ENCODE results near the gene TKT. TPM values are rescaled to one million over a fixed set of nuclear protein-coding genes. Genes with fewer than 3 reads are reported as not detected.
A peak's percentile ranks its signal among the peaks of the same experiment; 100 is the strongest.

TKT gene
- total and polyA plus RNA-seq, 7 donors: 10.5 to 51.9 (median 23.1) TPM

GRCh38 chr3:53243165-53243564 lies 12.7 kb downstream of the TKT start:
- Histone ChIP-seq H3K27me3 (ENCODE audit: insufficient read depth in 3 of 3, low read length in 2 of 3) (no peaks in the 10 kb centered on the region), H3K4me1 (peaks cover 64% of the 10 kb centered on the region), H3K4me3 (no peak overlapping the region), H3K36me3 (ENCODE audit: insufficient read depth in 1 of 2, low read depth in 1 of 2) (peaks cover 0 to 47% of the 10 kb centered on the region in 2 donors), H3K9me3 (no peaks in the 10 kb centered on the region), H3K27ac (peak overlapping the region; percentile 75)
- WGBS, 3 donors: 74 to 87% (median 77%) methylated on average over 14 of the region's 14 CpGs
- TF ChIP-seq CTCF (IDR thresholded peaks at IDR 0.05): no peak
- intact Hi-C loops (cut with DNase I): no loop called here
- DNase-seq (peak in 1 of 2 donors; percentile 61), ATAC-seq (no peak)

- H3K4me3 ChIP-seq: peak overlapping the region; percentile 22
- no peaks in the 10 kb centered on the region for H3K9me3 ChIP-seq
- WGBS, 3 donors: 77 to 89% (median 78%) methylated on average over 4 of the region's 4 CpGs
- TF ChIP-seq CTCF (IDR thresholded peaks at IDR 0.05): no peak
- DNase-seq: no peak
- H3K4me1 ChIP-seq: peaks cover 64% of the 10 kb centered on the region
- no peaks in the 10 kb centered on the region for H3K27me3 ChIP-seq (ENCODE audit: insufficient read depth in 3 of 3, low read length in 2 of 3)
- intact Hi-C loops (cut with DNase I): no loop called here
- H3K36me3 ChIP-seq (ENCODE audit: insufficient read depth in 1 of 2, low read depth in 1 of 2): peaks cover 0 to 52% of the 10 kb centered on the region in 2 donors
- no peak for ATAC-seq
- peak overlapping the region; percentile 75 for H3K27ac ChIP-seq
Measured at GRCh38 chr3:53242642-53243041, 13.2 kb downstream of the TKT start.

- intact Hi-C loops (cut with DNase I): no loop called here
- TF ChIP-seq CTCF (IDR thresholded peaks at IDR 0.05): no peak
- Histone ChIP-seq H3K4me3 (peak overlapping the region; percentile 22), H3K4me1 (peaks cover 64% of the 10 kb centered on the region), H3K27ac (peak overlapping the region; percentile 75), H3K27me3 (ENCODE audit: insufficient read depth in 3 of 3, low read length in 2 of 3) (no peaks in the 10 kb centered on the region), H3K36me3 (ENCODE audit: insufficient read depth in 1 of 2, low read depth in 1 of 2) (peaks cover 0 to 56% of the 10 kb centered on the region in 2 donors), H3K9me3 (no peaks in the 10 kb centered on the region)
- ATAC-seq (peak; percentile 44 to 57 (median 54)), DNase-seq (no peak)
- WGBS, 3 donors: 75 to 85% (median 80%) methylated on average over 7 of the region's 7 CpGs
Measured at GRCh38 chr3:53242155-53242554, 13.7 kb downstream of the TKT start.

- ATAC-seq (peak; percentile 86 to 91 (median 88)), DNase-seq (peak; percentile 63 to 82)
- peak overlapping the region; percentile 75 for H3K27ac ChIP-seq
- H3K4me1 ChIP-seq: peaks cover 72% of the 10 kb centered on the region
- H3K27me3 ChIP-seq (ENCODE audit: insufficient read depth in 3 of 3, low read length in 2 of 3): no peaks in the 10 kb centered on the region
- TF ChIP-seq CTCF (IDR thresholded peaks at IDR 0.05): no peak
- H3K9me3 ChIP-seq: no peaks in the 10 kb centered on the region
- H3K36me3 ChIP-seq (ENCODE audit: insufficient read depth in 1 of 2, low read depth in 1 of 2): peaks cover 0 to 64% of the 10 kb centered on the region in 2 donors
- WGBS, 3 donors: 28 to 44% (median 35%) methylated on average over 28 of the region's 28 CpGs
- intact Hi-C loops (cut with DNase I): no loop called here
- H3K4me3 ChIP-seq: peak overlapping the region; percentile 32
Measured at GRCh38 chr3:53240989-53241972, 14.5 kb downstream of the TKT start.
